Stimulated activated CD8-positive, alpha-beta memory T cell treated with anti-CD3 and anti-CD28 coated beads, Interleukin-15, amount 100 ng/mL, for 4 hours (primary cell): ENCODE data around the gene B3GALT5.
"Not testable (repeated sequence)": the region's sequence is repeated elsewhere in the genome, so short reads cannot be mapped to it uniquely, and the experiment has no call there.

Source experiments
- DNase-seq, 2 donors: peaks; one replicate each; pipeline ENCODE4 v3.0.0-alpha.2; 2020; ENCODE audit warnings: low read depth in 2 of 2

The B3GALT5 gene

DNA sequence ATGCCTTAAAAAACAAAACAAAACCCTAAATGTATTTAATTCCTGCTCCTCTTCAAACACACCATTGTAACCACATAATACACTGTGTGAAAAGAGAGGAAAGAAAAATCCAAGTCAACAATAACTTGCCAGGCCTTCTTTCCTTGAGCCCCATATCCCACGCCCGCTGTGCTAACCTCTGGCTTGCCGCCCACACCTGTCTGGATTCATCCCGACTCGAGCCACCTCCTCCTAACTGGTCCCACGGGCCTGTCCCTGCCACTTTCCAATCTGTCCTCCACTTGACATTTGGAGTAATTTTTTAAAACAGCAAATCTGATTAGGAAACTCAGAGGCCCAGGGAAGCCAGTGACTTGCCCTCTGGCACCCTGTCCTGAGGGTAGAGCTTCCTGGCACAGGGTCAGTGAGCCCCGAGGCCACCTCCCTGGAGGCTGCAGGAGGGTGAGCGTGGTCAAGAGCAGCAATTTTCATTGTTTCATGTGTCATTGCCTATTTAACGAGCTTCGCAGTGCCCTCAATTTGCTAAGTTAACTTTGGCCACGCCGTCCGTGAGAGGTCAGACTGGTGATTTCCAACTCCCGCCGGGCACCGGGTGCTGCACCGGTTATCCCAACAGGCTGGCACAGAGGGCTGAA is 54.1 kb downstream of the B3GALT5 start:
- DNase-seq: no peak

DNA sequence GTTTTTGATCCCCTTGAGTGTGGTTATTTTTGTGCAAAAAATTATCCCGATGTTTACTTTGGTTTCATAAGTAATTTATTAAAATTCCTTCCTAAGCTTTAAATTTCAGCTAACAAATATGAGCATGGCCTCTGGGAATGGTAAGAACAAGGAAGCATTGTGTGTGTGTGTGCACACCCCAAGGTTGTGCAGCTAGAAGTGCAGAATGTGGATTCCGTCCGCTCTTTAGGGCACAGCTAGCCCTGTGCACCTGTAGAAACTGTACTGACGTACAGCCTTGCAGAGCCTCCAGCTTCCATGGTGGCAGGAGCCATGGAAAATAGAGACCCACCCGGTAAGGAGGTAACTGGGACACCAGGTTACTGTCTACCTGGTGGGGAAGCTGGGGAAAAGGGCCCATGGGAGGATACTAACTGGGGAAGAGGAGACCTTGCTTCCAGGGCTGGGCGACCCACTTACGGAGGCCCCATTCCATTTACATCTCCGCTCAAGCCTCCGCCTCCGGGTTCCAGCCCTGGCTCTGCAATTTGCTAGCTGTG is 54.7 kb downstream of the B3GALT5 start:
- no peak for DNase-seq

DNA sequence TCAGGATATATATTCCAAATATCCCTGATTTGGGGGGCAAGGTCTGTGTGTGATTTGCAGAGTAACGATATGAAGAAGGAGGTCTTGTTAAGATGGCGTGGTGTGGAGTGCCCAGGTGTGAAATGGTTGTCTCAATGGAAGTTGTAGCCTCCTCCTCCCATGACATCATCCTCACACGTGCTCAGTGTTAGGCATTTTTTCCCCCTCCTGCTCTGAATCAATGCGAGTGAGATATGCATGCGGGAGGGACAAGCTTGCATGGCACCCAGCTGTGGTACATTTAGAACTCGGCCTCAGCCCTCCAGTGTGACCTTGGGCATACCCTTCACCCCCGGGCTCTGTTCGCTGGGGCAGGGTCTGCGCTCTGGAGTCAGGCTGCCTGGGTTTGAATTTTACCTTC is 55.6 kb downstream of the B3GALT5 start:
- no peak for DNase-seq

DNA sequence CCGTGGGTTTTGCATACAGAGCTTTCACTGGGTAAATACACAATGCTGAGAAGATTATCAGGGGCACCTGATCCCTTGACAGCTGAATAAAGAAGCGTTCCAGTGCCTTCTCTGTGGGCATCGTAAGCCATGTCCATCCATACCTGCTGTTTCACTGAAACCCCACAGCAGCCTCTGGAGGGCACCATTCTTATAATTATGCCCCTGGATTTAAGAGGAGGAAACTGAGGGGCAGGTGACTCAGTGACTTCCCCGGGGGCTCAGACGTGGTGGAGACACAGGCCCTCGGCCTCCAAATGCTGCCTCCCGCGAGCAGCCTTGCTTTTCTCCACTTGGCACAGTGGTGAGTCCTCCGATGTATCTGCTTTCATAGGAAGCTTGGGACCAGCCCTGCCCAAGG is 56.7 kb downstream of the B3GALT5 start:
- no peak for DNase-seq

- no peak for DNase-seq
These were observed 57.4 kb downstream of the B3GALT5 start for GRCh38 chr21:39669976-39670661.

DNA sequence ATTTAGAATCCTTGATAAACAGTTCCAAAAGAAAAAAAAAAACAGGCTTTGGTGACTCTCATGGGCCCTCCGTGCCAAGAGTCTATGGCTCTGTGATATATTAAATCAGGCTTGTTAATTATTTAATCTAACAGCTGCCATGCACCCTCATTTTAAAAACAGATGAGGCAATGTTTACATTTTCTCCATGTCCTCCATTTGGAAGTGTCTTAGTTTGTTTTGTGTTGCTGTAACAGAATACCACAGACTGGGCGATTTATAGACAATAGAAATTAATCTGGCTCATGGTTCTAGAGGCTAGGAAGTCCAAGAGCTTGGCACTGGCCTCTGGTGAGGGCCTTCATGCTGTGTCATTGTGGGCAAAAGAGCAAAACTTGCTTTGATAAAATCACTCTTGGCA is 58.0 kb downstream of the B3GALT5 start:
- no peak for DNase-seq

- no peak for DNase-seq
These were observed 59.2 kb downstream of the B3GALT5 start for GRCh38 chr21:39671986-39672385.

DNA sequence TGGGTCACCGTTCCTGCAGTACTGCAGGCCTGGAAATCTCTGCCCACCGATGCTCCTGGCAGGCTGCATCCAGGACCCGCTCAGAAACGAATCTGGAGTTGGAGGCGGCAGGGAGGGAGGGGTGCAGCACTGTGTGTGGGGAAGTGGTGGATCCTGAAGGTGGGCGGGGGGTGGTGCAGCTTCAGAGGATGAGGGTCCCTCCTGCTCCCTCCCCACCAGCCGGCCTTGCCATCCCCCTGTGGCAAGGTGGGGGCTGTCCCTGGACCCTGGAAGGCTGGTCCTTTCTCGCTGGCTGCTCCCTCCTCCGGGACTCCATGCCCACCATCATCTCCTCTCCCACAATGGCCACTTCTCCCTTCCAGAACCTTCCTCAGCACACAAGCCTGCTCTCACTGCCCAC is 60.4 kb downstream of the B3GALT5 start:
- DNase-seq: no peak

DNA sequence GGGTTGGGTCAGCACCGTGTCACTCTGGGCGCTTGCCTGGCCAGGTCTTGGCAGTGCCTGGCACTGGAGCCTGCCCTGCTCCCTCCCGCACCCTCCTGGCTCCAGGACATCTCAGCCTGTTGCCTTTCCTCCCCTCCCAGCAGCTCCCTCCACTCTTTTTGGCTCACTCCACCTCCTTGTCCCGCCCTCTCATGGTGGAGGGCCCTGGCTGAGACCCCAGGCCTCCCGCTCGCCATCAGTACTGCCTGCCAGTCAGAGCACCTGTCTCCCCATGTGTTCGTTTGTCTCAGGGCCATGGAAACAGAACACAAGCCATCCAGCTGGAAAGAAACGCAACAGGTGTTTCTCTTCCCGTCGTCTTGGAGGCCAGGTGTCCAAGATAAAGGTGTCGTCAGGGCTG is 61.0 kb downstream of the B3GALT5 start:
- DNase-seq: no peak

- no peak for DNase-seq
These were observed 62.1 kb downstream of the B3GALT5 start for GRCh38 chr21:39674801-39675200.

GRCh38 chr21:39675590-39675989 is 62.9 kb downstream of the B3GALT5 start:
- no peak for DNase-seq

- DNase-seq: no peak
These were observed 63.4 kb downstream of the B3GALT5 start for GRCh38 chr21:39675993-39676661.

DNA sequence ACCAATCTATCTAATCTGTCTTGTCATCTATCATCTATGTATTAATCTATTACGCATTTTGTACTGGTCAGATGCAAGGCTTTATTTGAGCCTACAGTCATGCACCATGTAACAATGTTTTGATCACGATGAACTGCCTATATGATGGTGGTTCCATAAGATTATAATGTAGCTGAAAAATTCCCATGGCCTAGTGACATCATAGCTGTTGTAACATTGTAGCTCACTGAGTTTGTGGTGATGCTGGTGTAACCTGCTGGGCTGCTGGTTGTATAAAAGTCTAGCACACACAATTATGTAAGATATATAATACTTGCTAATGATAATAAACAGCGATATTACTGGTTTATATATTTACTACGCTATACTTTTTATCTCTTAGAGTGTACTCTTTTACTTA is 67.5 kb downstream of the B3GALT5 start:
- no peak for DNase-seq

GRCh38 chr21:39681257-39681656 is 68.5 kb downstream of the B3GALT5 start:
- no peak for DNase-seq

DNA sequence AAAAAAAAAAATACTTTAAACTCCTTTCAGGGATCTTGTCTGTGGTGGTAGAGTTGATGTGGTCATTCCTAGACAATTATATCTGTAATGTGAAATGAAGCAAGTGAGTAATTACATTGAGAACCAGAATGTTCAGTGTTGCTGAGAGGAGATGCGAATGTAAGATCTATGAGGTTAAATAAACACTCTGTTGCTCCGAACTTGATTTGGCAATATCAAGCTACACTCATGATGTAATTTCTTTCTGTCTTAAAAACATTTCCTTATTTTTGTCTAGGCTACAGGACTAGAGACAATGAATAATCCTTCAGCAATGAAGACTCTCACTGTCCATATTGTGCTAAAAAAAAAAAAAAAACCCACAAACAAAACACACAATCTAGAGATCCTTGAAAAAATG is 69.1 kb downstream of the B3GALT5 start:
- no peak for DNase-seq

GRCh38 chr21:39685236-39685635 is 72.5 kb downstream of the B3GALT5 start:
- DNase-seq: no peak

- no peak for DNase-seq
These were observed 73.3 kb downstream of the B3GALT5 start for GRCh38 chr21:39685991-39686390.

DNA sequence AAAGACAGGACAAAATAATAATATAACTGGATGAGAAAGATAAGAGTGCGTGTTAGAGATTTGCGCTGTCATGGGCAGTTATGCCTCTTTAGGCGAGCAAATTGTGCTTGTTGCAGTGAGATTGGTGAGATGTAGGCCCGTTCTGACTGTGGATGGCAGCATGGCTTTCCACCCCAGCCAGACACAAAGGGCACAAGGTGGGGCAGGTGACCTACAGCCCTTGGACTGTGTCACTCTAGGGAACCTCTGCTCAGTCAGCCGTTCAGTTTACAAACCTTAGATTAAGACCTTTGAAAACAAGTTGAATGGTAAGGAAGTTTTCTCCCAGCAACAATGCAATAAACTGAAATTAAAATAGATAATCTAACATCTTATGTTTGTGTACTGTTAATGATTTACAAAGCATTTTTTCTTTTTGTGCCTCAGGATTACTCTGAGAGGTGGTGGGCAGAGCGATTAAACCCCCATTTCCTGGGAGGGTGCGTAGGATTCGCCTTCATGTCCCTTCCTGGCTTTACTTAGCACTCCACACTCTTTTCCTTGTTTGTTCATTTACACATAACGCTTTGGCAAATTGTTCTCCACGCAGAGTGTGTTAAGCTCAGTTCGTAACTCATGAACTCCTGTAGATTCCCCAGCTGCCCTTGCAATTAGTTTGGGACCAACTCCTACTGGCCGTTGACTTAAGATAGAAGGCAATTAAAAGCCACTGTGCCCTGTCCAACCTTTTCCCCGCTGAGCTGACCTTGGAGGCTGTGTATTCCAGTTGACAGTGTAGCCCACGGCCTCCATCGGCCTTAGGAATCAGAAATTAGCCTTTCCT is 74.1 kb downstream of the B3GALT5 start:
- no peak for DNase-seq

DNA sequence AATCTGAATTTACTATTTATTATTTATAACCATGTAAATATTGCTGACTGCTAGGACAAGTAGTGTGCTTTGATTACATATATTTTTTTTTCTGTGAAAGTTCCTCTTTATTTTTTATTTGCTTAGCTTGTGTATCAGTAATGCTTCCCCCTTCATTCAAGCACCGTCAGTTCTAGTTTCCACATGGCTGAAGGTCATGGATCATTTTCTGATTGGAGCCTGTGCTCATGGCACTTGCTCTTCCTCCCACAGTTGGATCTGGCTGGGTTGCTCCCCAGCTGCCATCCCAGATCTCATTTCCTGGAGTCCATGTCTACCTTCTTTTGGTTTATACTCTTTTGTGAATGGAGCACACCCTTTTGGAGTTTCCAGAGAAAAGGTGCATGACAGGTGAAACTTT is 75.3 kb downstream of the B3GALT5 start:
- no peak for DNase-seq

GRCh38 chr21:39689860-39690259 is 77.1 kb downstream of the B3GALT5 start:
- not testable (repeated sequence) for DNase-seq

DNA sequence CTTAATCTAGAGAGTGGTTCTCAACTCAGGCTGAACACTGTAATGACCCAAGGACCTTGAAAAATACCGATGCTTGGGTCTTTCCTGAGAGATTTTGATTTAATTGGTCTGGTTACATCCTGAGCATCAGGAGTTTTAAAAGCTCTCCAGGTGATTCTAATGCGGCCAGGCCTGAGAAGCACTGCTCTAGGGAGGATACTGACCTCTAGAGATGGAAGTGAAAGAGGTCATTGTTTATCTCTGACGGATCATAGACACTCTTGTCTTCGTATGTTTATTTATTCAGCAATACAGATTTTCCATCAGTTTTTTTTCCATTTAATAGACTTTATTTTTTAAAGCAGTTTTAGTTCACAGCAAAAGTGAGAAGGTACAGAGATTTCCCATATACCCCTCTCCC is 77.7 kb downstream of the B3GALT5 start:
- no peak for DNase-seq

DNA sequence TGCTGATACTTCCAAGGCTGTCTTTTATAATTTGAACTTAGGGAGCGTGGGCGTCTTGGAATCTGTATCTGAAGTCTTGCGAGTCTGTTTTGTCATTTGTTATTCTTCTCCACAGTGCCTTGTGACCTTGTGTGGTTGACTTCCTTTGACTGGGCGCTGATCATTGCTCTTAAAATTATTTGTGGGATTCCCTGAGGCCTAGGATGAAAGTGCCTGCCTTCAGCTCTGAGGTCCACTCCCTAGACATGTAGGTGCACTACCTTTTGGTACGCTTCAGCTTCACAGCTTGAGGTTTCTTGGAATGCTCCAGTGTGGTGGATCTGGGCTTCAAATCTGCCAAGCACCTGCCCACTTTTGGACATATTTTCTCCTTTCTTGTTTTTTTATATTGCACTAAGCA is 82.0 kb downstream of the B3GALT5 start:
- no peak for DNase-seq
